ENCODE results near the gene SIL1. TPM values are rescaled to one million over a fixed set of nuclear protein-coding genes. Genes with fewer than 3 reads are reported as not detected.

Gene SIL1
- total RNA-seq, 1 donor from 2014 or later, result 40.9 TPM

DNA sequence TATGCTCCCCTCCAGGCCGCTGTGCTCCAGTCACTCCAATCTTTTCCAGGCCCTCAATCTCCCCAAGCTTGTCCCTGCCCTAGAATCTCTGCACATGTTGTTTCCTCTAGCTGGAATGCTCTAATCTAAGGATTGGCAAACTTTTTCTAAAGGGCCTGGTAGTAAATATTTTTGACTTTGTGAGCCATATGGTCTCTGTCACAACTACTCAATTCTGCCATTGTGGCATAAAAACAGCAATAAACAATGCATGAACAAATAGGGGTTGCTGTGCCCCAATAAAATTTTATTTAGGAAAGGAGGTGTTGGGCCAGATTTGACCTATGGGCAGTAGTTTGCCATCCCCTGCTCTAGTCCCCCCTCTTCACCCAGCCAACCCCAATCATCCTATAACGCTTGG is 172.5 kb downstream of the SIL1 start:
- H3K27me3 Mint-ChIP-seq, result no peaks in the 10 kb centered on the region
- no peak overlapping the region for H3K27ac Mint-ChIP-seq
- peaks cover 16% of the 10 kb centered on the region for H3K4me1 Mint-ChIP-seq (ENCODE audit: unreplicated experiment)
- no peak for DNase-seq (ENCODE audit: extremely low spot score, unreplicated experiment)
- H3K4me3 Mint-ChIP-seq, result no peak overlapping the region
- peaks cover 24% of the 10 kb centered on the region for H3K36me3 Mint-ChIP-seq
- TF ChIP-seq, protein P1, sequence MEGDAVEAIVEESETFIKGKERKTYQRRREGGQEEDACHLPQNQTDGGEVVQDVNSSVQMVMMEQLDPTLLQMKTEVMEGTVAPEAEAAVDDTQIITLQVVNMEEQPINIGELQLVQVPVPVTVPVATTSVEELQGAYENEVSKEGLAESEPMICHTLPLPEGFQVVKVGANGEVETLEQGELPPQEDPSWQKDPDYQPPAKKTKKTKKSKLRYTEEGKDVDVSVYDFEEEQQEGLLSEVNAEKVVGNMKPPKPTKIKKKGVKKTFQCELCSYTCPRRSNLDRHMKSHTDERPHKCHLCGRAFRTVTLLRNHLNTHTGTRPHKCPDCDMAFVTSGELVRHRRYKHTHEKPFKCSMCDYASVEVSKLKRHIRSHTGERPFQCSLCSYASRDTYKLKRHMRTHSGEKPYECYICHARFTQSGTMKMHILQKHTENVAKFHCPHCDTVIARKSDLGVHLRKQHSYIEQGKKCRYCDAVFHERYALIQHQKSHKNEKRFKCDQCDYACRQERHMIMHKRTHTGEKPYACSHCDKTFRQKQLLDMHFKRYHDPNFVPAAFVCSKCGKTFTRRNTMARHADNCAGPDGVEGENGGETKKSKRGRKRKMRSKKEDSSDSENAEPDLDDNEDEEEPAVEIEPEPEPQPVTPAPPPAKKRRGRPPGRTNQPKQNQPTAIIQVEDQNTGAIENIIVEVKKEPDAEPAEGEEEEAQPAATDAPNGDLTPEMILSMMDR (conservative IDR thresholded peaks at IDR 0.05), result no peak
- H3K9me3 Mint-ChIP-seq, result peaks cover 4% of the 10 kb centered on the region

DNA sequence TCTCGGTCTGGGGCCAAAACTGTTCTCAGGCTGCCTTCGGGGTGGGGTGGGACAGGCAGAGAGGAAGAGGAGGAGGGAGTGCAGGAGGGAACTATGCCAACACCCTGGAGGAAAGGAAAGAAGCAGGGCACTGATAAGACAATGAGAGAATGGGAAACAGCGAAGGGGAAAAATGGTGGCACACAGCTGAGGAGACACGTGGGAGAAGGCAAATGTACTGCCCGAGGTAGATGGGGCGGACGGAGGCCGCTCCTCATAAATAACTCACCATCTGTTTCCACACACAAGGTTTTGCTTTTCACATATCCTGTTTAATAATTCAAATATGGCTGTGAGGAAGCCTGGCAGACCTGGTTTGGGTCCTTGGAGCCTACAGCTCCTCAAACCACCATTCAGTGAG is 174.9 kb downstream of the SIL1 start:
- H3K27me3 Mint-ChIP-seq, result no peaks in the 10 kb centered on the region
- H3K36me3 Mint-ChIP-seq, result peaks cover 32% of the 10 kb centered on the region
- DNase-seq (ENCODE audit: extremely low spot score, unreplicated experiment), result no peak
- H3K9me3 Mint-ChIP-seq, result peaks cover 4% of the 10 kb centered on the region
- no peak overlapping the region for H3K4me3 Mint-ChIP-seq
- H3K27ac Mint-ChIP-seq, result peak overlapping the region; percentile 65
- H3K4me1 Mint-ChIP-seq (ENCODE audit: unreplicated experiment), result peaks cover 16% of the 10 kb centered on the region
- TF ChIP-seq, protein P1 (conservative IDR thresholded peaks at IDR 0.05), result no peak

DNA sequence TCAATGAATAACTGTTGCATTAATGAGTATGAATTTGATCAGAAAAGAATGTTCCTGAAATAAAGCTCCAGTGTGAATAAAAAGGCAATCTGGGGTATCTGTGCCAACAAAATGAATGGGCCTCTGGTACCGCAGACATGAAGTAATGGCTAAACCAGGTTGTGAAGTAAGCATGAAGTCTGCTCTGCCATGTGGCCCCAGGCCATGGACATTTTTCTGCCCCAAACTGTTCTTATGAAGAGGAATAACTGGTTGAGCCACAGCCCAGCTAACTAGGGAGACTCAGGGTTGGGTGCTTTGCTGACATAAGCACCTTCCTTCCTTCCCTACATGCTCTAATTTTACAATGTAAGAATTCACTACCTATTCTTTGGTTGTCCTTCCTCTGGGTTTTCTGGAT is 175.6 kb downstream of the SIL1 start:
- TF ChIP-seq, protein P1 (conservative IDR thresholded peaks at IDR 0.05), result no peak
- Mint-ChIP-seq H3K9me3 (peaks cover 4% of the 10 kb centered on the region), H3K4me1 (ENCODE audit: unreplicated experiment) (peaks cover 19% of the 10 kb centered on the region), H3K4me3 (peak overlapping the region; percentile 20), H3K27me3 (no peaks in the 10 kb centered on the region), H3K36me3 (peaks cover 32% of the 10 kb centered on the region), H3K27ac (peak overlapping the region; percentile 65)
- no peak for DNase-seq (ENCODE audit: extremely low spot score, unreplicated experiment)

DNA sequence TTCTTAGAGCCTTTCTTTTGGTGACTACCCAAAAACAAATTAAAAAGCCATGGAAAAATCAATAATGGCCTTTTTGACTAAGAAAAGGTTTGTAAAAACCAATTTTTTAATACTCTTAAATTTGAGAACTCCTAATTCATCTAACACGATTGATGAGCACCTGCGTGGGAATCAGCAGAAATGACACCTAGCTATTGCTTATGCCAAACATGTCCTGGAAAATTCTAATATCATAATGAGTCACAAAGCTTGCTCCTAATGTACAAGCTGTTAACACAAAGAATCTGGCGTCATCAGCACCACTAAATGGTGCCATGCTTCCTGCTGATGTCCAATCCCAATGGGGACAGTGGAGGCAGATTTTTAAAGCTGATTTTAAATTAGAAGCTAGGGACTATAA is 176.8 kb downstream of the SIL1 start:
- TF ChIP-seq, protein P1 (conservative IDR thresholded peaks at IDR 0.05), result no peak
- Mint-ChIP-seq H3K9me3 (peaks cover 5% of the 10 kb centered on the region), H3K27me3 (no peaks in the 10 kb centered on the region), H3K27ac (no peak overlapping the region), H3K4me3 (no peak overlapping the region), H3K4me1 (ENCODE audit: unreplicated experiment) (peaks cover 22% of the 10 kb centered on the region), H3K36me3 (peaks cover 33% of the 10 kb centered on the region)
- no peak for DNase-seq (ENCODE audit: extremely low spot score, unreplicated experiment)

DNA sequence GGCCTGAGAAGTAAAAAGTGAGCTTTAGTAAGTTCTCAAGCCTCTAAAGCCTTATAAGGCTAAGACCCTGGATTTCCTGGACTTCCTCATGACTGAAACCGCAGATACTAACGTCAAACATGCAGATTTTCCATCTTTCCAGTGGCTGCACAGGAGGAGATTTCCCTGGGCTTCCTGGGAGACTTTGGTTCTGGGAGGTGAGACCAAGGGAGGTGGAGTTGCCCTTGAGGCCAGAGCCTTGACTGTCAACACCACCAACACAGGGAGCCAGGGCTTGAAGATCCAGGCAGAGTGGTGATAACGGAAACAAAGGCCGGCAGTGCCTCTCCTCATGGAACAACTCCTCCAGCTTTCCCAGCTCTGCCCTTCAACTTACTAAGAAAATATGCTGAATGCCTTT is 178.3 kb downstream of the SIL1 start:
- H3K4me1 Mint-ChIP-seq (ENCODE audit: unreplicated experiment), result peaks cover 22% of the 10 kb centered on the region
- TF ChIP-seq, protein P1 (conservative IDR thresholded peaks at IDR 0.05), result no peak
- peaks cover 10% of the 10 kb centered on the region for H3K9me3 Mint-ChIP-seq
- H3K27me3 Mint-ChIP-seq, result no peaks in the 10 kb centered on the region
- H3K36me3 Mint-ChIP-seq, result peaks cover 36% of the 10 kb centered on the region
- H3K27ac Mint-ChIP-seq, result no peak overlapping the region
- no peak overlapping the region for H3K4me3 Mint-ChIP-seq
- no peak for DNase-seq (ENCODE audit: extremely low spot score, unreplicated experiment)

DNA sequence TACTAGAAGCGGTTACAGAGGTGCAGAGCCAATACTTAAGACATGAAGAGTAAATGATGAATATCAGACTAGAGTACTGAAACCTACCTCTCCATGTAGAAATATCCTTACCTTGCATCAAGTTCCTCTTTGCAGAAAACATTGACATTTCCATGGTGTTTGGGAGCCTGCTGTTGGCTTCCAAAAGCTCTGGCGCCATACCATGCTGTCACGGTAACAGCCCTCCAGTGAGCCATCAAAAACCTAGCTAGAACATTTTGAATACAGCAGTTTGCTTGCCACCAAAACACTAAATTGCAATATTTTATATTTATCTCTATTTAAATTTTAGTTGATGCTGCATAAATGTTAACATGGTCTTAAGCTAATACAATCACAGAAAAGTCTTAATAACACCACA is 179.0 kb downstream of the SIL1 start:
- no peak for DNase-seq (ENCODE audit: extremely low spot score, unreplicated experiment)
- Mint-ChIP-seq H3K36me3 (peaks cover 35% of the 10 kb centered on the region), H3K9me3 (peaks cover 10% of the 10 kb centered on the region), H3K27ac (no peak overlapping the region), H3K27me3 (no peaks in the 10 kb centered on the region), H3K4me3 (no peak overlapping the region), H3K4me1 (ENCODE audit: unreplicated experiment) (peaks cover 22% of the 10 kb centered on the region)
- TF ChIP-seq, protein P1 (conservative IDR thresholded peaks at IDR 0.05), result no peak

Data from type B pancreatic cell (in vitro differentiated cells).